Fibroblast of the aortic adventitia (primary cell): ENCODE results near the gene KRT39. TPM values are rescaled to one million over a fixed set of nuclear protein-coding genes. Genes with fewer than 3 reads are reported as not detected.

ENCODE experiments used
- DNase-seq: peaks from one replicate; pipeline ENCODE4 v3.0.0-alpha.2; 2010; ENCODE audit warnings: low read depth
- H3K4me3 ChIP-seq: 2 replicates; pipeline ENCODE4 v1.5.1; 2011; ENCODE audit warnings: low read depth, mild to moderate bottlenecking, control low read depth, low read length, moderate library complexity
- total RNA-seq: library from RNA; depleted of rRNA; stranded (reverse); fragments of >200 nt; gene quantifications from 2 replicates; pipeline ENCODE4 v1.2.3, GENCODE V29; 2012; ENCODE audit warnings: low replicate concordance
- TF ChIP-seq, protein P1 (sequence below): IDR thresholded peaks from 2 replicates; pipeline ENCODE4 v1.5.1; 2011; ENCODE audit warnings: mild to moderate bottlenecking, low read length, control low read depth, inconsistent platforms; ENCODE audit not compliant: insufficient read depth

The KRT39 gene
- total RNA-seq: not detected in 2 replicates

DNA sequence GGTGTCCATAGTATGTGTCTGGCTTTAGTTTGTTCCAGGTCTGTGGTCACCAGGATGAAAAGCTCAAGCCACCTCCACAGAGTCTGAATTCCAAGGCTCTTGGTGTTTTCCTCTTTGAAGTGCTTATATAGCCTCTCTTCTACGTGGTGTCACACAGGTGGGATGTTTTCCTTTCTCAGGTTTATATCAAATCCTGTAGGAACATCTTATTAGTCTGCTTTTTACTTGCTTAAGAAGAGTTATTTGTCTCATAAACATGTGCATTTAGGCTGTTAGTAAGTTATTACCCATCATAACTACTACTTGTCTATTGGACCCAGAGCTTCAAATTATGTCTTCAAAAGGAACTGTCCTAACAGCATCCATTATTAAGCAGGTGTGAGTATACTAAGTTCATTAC lies at the start of gene KRT39:
TSS of gene KRT39 (minus strand) at position 101 of the 400 bp plus-strand sequence. CDS start at position 9, 92 bp downstream.
- TF ChIP-seq, protein P1, sequence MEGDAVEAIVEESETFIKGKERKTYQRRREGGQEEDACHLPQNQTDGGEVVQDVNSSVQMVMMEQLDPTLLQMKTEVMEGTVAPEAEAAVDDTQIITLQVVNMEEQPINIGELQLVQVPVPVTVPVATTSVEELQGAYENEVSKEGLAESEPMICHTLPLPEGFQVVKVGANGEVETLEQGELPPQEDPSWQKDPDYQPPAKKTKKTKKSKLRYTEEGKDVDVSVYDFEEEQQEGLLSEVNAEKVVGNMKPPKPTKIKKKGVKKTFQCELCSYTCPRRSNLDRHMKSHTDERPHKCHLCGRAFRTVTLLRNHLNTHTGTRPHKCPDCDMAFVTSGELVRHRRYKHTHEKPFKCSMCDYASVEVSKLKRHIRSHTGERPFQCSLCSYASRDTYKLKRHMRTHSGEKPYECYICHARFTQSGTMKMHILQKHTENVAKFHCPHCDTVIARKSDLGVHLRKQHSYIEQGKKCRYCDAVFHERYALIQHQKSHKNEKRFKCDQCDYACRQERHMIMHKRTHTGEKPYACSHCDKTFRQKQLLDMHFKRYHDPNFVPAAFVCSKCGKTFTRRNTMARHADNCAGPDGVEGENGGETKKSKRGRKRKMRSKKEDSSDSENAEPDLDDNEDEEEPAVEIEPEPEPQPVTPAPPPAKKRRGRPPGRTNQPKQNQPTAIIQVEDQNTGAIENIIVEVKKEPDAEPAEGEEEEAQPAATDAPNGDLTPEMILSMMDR: no peak
- H3K4me3 ChIP-seq: no peak within 1 kb of the TSS
- no peak for DNase-seq

DNA sequence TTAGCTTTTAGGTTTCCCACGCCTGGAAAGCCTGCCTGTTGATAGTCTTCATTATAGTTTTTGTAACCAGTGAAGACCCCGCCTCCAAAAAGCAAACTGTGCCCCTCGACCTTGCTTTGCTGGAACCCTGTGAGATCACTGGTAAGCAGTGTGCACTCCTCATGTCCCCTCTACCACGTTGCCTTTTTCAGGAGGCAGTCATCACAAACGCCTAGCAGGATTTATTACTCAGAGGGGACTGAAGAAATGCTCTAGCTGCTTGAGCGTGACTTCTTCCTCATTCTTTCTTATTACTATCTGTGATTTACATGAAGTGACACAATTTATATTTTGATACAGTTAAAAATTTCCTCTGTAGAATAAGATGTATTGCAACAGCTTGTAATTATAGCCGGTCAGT lies 48.7 kb upstream of the KRT39 start:
- no peak for DNase-seq
- H3K4me3 ChIP-seq: no peak overlapping the region
- TF ChIP-seq, protein P1: no peak

DNA sequence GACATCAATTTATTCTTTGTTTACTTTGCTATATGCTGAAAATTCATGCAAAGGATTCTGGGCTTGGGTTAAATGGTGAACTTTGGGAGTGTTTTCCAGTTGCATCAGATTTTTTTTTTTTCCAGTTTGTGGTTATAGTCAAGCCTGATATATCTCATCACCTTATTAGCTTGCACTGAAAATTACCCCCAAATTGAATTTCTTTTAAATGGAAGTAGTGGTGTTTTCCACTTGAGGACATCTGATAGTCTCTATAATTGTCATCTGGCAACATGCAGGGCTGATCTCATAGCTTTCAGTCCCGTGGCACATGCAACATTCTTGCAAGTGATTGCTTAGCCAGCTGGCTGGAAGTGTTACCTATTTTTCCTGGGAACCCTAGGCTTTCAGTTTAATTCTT lies 46.9 kb upstream of the KRT39 start:
- DNase-seq: peak; percentile 51
- TF ChIP-seq, protein P1: no peak
- H3K4me3 ChIP-seq: no peak overlapping the region

DNA sequence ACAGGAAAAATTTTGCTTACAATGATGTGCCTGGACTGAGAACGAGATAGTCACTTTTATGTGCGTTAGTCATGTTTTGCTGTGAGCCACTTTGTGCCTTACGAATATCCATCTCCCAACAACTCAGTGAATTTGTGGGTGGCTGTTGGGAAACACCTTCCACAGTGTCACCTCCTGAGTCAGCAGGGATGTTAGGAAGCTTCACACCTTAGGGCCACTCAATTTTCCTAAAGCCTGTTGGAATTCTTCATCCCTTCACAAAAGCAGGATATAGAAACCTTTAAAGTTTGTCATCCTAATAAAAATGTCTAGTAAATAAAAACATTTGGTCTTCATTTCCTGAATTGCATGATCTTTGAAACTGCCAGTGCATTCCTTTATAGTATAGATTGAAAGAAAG lies 46.4 kb upstream of the KRT39 start:
- TF ChIP-seq, protein P1: no peak
- no peak overlapping the region for H3K4me3 ChIP-seq
- DNase-seq: no peak

DNA sequence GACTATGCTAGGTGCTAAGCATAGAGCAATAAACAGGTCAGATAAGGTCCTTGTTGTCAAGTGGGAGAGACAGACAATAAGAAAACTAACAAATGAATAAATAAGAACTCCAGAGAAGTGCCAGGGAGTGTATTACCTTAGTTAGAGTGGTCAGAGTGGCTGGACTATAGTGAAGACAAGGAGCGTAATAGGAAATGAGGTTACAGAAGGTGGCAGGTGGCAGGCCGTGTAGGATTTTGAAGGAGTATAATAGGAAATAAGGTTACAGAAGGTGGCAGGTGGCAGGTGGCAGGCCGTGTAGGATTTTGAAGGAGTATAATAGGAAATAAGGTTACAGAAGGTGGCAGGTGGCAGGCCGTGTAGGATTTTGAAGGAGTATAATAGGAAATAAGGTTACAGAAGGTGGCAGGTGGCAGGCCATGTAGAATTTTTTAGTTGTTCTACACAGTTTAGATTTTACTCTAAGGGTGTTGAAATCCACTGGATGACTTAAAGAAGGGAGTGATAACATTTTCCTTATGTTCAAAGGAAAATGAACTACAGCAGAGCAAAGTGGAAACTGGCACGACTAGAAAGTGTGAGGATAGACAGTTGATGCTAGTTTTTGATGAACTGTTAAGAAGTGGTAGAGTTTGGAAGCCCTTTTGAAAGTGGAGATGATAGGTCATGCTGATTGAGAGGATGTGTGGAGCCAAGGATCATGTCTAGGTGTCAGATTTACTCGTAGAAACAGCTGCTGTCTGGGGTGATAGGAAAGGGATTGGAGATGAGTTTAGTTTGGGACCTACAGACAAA lies 45.8 kb upstream of the KRT39 start:
- no peak overlapping the region for H3K4me3 ChIP-seq
- DNase-seq: no peak
- TF ChIP-seq, protein P1: no peak

DNA sequence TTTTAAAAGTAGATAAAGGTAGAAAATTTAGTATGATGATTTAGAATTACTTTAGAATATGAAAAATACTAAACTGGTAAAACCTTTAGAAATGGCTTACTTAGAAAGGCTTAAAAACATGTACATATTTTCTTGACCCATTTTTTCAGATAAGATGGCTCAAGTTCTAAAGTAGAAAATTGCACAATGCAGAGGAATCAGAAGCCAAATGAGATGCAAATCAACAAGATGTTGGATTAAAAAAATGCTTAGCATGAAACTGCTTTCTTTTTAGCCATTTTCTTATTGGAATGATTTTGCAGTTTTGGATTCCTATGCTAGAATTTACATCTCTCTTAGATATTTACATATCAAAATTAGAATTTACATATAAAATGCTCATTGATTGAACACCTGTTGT lies 43.7 kb upstream of the KRT39 start:
- DNase-seq: peak; percentile 10
- TF ChIP-seq, protein P1: no peak
- H3K4me3 ChIP-seq: no peak overlapping the region

DNA sequence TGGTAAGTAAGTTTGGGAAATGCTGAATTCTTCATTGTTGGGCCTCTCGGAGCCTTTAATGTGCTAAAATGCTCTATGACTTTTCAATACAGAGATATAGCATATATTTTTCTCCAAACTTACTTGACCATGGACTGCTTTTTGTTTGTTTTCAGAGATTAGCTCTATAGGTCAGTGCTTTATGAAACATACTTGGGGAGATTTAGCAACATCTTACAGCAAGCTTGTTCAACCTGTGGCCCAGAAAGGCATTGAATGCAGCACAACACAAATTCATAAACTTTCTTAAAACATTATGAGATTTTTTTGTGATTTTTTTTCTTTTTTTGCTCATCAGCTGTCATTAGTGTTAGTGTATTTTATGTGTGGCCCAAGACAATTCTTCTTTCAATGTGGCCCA lies 43.2 kb upstream of the KRT39 start:
- TF ChIP-seq, protein P1: no peak
- H3K4me3 ChIP-seq: no peak overlapping the region
- DNase-seq: no peak
